Neural crest cell (in vitro differentiated cells): Measurements from ENCODE around the gene ARHGEF6. TPM values are rescaled to one million over a fixed set of nuclear protein-coding genes. Genes with fewer than 3 reads are reported as not detected.

ENCODE experiments used
- DNase-seq: peaks from one replicate; pipeline ENCODE4 v3.0.0; 2021; ENCODE audit warnings: low read depth, mixed read lengths, low spot score
- H3K27ac Mint-ChIP-seq: one replicate; pipeline ENCODE4 v1.8.0; 2021; ENCODE audit warnings: mild to moderate bottlenecking, mixed read lengths; ENCODE audit not compliant: unreplicated experiment
- H3K27me3 Mint-ChIP-seq: 2 replicates; pipeline ENCODE4 v1.8.0; 2021; ENCODE audit warnings: low read depth, mild to moderate bottlenecking, mixed read lengths
- H3K36me3 Mint-ChIP-seq: 2 replicates; pipeline ENCODE4 v1.8.0; 2021; ENCODE audit warnings: low read depth, mild to moderate bottlenecking, mixed read lengths
- H3K4me1 Mint-ChIP-seq: 2 replicates; pipeline ENCODE4 v1.8.0; 2021; ENCODE audit warnings: mixed read lengths
- H3K4me3 Mint-ChIP-seq: one replicate; pipeline ENCODE4 v1.8.0; 2021; ENCODE audit warnings: mild to moderate bottlenecking, mixed read lengths
- H3K9me3 Mint-ChIP-seq: 2 replicates; pipeline ENCODE4 v1.8.0; 2021; ENCODE audit warnings: mixed read lengths
- CTCF ChIP-seq: fragments of 200-600 bp; sonication (generic); conservative IDR thresholded peaks from 2 replicates; pipeline ENCODE4 v1.5.0; 2021; ENCODE audit warnings: antibody characterized with exemption, mild to moderate bottlenecking
- long read RNA-seq: library from polyadenylated mRNA; unstranded; transcript quantifications from one replicate; pipeline ENCODE4 v2.0.0, GENCODE V29; 2020
- total RNA-seq: library from RNA; stranded (reverse); gene quantifications from 2 replicates; pipeline ENCODE4 v1.2.1, GENCODE V29; 2021

ARHGEF6 gene, protein sequence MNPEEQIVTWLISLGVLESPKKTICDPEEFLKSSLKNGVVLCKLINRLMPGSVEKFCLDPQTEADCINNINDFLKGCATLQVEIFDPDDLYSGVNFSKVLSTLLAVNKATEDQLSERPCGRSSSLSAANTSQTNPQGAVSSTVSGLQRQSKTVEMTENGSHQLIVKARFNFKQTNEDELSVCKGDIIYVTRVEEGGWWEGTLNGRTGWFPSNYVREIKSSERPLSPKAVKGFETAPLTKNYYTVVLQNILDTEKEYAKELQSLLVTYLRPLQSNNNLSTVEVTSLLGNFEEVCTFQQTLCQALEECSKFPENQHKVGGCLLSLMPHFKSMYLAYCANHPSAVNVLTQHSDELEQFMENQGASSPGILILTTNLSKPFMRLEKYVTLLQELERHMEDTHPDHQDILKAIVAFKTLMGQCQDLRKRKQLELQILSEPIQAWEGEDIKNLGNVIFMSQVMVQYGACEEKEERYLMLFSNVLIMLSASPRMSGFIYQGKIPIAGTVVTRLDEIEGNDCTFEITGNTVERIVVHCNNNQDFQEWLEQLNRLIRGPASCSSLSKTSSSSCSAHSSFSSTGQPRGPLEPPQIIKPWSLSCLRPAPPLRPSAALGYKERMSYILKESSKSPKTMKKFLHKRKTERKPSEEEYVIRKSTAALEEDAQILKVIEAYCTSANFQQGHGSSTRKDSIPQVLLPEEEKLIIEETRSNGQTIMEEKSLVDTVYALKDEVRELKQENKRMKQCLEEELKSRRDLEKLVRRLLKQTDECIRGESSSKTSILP
- total RNA-seq: 2.7 and 3.0 TPM in 2 replicates
- long read RNA-seq, partial matches to known transcripts: 0 of 2 reads
- long read RNA-seq, other reads (novel, unspliced or antisense): 2 of 2 reads

- H3K9me3 Mint-ChIP-seq: peaks cover 2% of the 10 kb centered on the region
- no peak within 1 kb of the TSS for H3K4me3 Mint-ChIP-seq
- H3K36me3 Mint-ChIP-seq: no peaks in the 10 kb centered on the region
- H3K27me3 Mint-ChIP-seq: no peaks in the 10 kb centered on the region
- no peak for TF ChIP-seq CTCF
- no peaks in the 10 kb centered on the region for H3K4me1 Mint-ChIP-seq
- no peak for DNase-seq
- no peak within 1 kb of the TSS for H3K27ac Mint-ChIP-seq
Observed at GRCh38 chrX:136780763-136781162, at the start of gene ARHGEF6. Gene ARHGEF6 (minus strand): TSS chrX:136780932. CDS start chrX:136780882, 50 bp downstream.

DNA sequence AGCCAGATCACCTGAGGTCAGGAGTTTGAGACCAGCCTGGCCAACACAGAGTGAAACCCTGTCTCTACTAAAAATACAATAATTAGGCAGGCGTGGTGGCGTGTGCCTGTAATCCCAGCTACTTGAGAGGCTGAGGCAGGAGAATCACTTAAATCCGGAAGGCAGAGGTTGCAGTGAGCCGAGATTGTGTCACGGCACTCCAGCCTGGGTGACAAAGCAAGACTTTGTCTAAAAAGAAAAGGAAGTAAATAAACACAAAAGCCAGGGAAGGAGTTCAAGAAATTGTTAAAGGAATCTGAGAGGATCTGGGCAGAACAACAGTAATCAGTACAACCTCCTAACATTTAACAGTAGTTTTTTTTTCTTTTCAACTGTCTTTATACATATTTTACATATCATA lies 48.7 kb upstream of the ARHGEF6 start:
- H3K4me3 Mint-ChIP-seq: no peak overlapping the region
- peaks cover 23% of the 10 kb centered on the region for H3K36me3 Mint-ChIP-seq
- no peak for TF ChIP-seq CTCF
- H3K9me3 Mint-ChIP-seq: peaks cover 8% of the 10 kb centered on the region
- no peaks in the 10 kb centered on the region for H3K27me3 Mint-ChIP-seq
- H3K27ac Mint-ChIP-seq: no peak overlapping the region
- DNase-seq: no peak
- no peaks in the 10 kb centered on the region for H3K4me1 Mint-ChIP-seq

DNA sequence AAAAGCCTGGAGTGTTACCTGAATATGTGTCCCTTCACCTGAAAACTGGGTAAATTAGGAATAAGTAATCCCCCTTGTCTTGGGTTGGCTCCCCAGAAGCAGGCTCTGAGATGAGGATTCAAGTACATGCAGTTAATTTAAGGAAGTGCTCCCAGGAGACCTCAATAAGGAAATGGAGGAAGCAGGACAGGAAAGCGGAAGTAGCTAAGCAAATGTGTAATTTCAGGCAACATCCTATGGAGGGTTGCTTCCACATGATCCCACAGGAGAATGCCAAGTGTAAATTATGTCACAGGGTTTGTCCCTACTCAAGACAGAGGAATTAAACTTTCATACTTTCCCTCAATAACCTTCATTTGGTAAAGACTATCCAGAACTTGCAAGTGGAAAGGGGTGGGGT lies 48.1 kb upstream of the ARHGEF6 start:
- no peak for TF ChIP-seq CTCF
- Mint-ChIP-seq H3K27ac (no peak overlapping the region), H3K36me3 (peaks cover 29% of the 10 kb centered on the region)

GRCh38 chrX:136827026-136827425 lies 46.3 kb upstream of the ARHGEF6 start:
- Mint-ChIP-seq H3K9me3 (peaks cover 10% of the 10 kb centered on the region), H3K27me3 (no peaks in the 10 kb centered on the region), H3K36me3 (peaks cover 29% of the 10 kb centered on the region)

More for the DNA sequence above, 48.1 kb upstream of the ARHGEF6 start:
- H3K9me3 Mint-ChIP-seq: peaks cover 10% of the 10 kb centered on the region
- H3K4me3 Mint-ChIP-seq: no peak overlapping the region
- no peaks in the 10 kb centered on the region for H3K4me1 Mint-ChIP-seq
- no peak for DNase-seq
- H3K27me3 Mint-ChIP-seq: no peaks in the 10 kb centered on the region

DNA sequence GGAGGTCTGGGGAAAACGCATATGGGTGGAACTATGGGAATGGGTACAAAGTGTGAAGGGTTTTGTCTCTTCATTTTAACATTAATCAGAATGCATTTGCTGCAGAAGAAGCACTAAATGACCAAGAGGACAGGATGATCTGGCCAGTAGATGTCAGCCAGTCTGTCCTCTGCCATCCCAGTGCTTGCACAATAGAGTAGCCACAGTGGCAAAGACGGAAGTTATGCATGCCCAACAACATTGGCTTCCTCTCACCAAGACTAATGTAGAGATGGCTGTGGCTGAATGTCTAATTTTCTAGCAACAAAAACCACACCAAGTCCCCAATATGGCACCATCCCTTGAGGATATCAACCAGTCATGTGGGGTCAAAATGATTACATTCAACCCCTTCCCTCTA lies 45.0 kb upstream of the ARHGEF6 start:
- Mint-ChIP-seq H3K9me3 (peaks cover 10% of the 10 kb centered on the region), H3K4me3 (no peak overlapping the region), H3K4me1 (no peaks in the 10 kb centered on the region), H3K27me3 (no peaks in the 10 kb centered on the region), H3K27ac (no peak overlapping the region), H3K36me3 (peaks cover 36% of the 10 kb centered on the region)
- no peak for TF ChIP-seq CTCF
- DNase-seq: no peak

More at GRCh38 chrX:136827026-136827425, 46.3 kb upstream of the ARHGEF6 start:
- no peak for DNase-seq
- Mint-ChIP-seq H3K4me3 (no peak overlapping the region), H3K27ac (no peak overlapping the region), H3K4me1 (no peaks in the 10 kb centered on the region)
- TF ChIP-seq CTCF: no peak
